GM21576 (cell line): ENCODE measurements around the gene CERS6.

Source experiments
- ATAC-seq: cut with Tn5 transposase; IDR thresholded peaks from one replicate; pipeline ENCODE4 v1.9.1; 2021; ENCODE audit warnings: mild to moderate bottlenecking, moderate library complexity; ENCODE audit not compliant: unreplicated experiment

The CERS6 gene

DNA sequence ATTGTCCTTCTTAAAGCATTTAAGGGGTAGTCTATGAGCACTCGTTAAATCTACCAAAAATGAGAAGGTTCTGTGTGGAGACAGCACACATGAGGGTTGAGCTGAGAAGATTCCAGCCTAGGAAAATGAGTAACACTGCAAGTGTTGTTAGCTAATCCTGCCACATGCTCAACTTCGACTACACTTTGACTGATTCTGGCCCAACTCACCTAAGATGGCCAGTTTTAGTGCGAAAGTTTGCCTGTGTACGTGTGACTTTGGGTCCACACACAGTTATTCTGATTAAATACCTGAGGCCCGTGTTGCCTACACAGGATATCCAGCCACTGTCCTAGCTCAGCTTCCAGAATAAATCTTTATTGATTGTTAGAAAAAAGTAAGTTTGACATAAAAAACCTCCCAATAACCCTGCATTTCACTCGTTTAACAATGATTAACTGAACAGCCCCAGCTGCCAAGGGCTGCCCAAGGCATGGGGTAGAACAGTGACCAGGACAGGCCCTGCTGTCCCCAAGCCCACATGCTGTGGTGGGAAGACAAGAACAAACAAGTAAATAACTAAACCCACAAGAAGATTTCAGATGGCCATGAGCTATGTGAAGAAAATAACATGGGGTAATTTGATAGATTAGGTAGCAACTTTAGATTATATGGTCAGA is 14.7 kb upstream of the CERS6 start:
- ATAC-seq = no peak

DNA sequence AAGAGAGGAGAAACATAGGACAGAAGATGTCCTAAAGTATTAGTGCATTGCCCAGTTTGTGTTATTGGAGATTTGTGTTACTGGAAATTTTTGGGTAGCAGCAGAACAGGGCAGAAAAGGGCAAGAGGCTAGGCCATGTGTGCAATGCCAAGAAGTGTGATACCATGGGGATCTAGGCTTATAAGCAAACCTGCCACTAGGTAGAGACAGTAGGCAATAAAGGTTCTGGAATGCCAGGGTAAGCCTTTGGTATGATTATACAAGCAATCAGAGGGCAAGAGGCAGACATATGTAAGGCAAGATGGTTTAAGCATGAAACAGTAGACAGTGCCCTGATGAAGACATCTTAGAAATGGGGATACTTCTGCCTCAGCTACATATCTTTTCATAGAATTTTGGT is 12.3 kb upstream of the CERS6 start:
- ATAC-seq = no peak

DNA sequence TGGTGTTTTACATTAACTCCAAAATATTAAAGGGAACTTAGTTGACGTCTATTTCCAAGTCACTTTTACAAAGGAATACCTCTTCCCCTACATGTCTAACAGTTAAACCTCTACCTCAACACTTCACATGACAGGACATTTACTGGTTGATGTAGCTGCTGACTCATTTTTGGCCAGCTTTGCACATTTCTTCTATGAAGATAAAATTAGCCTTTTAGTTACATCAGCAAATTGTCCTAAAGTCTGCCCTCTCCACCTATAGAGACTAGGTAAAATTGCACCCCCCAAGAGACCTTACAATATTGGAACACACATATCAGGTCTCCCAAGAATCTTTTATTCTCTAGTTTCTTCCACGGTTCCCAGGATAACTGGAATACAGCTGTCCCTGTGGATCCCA is 10.1 kb upstream of the CERS6 start:
- no peak for ATAC-seq

DNA sequence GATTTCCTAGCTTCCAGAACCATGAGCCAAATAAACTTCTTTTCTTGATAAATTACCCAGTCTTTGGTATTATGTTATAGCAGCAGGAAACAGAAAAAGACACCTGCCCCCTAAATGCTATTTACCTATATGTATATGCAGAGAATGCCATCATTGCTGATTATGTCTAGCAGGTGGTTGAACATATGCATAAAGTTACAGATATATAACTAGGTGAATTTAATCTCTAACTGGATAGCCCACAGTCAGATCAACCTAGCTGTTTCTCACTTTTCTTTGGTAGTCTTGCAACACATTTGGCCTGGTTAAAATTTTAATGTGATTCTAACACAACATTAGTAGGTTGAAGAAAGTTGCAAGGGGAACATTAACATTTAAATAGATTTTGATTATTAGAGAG is 7.1 kb upstream of the CERS6 start:
- ATAC-seq = no peak

DNA sequence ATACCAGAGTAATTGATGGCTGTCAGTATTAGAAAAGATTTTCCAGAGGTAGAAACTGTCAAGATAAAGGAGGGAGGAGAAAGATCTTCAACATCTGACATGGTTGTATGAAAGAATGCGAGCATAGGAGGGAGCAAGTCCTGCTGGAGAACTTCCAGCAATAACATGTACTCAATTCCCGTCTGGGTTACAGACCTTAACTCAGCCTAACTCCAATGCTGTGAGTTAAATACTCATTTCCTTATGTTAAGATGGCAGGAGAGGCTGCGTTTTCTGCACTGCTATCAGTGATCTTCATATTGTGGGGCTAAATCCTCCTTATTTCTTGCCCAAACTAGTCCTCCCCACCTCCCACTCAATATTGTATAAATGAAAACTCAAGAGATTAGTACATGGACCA is 6.7 kb upstream of the CERS6 start:
- no peak for ATAC-seq

DNA sequence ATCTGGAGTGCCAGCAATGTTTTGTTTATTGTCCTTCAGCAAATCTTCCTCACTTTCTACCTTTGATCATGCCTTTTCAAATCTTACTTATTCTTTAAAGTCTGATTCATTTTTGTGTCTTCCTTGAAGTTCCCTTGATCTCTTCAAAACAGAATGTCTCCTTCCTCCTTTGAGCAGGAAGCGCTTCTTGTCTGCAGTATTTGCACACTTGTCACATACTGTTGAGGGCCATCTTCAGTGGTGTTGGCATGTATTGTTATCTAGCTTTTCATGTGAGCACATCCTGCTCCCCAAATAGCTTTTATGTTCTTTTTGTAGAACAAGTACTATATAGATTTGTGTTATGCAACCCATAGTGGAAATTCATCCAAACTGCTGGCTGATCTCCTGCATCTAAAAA is 5.9 kb upstream of the CERS6 start:
- no peak for ATAC-seq

DNA sequence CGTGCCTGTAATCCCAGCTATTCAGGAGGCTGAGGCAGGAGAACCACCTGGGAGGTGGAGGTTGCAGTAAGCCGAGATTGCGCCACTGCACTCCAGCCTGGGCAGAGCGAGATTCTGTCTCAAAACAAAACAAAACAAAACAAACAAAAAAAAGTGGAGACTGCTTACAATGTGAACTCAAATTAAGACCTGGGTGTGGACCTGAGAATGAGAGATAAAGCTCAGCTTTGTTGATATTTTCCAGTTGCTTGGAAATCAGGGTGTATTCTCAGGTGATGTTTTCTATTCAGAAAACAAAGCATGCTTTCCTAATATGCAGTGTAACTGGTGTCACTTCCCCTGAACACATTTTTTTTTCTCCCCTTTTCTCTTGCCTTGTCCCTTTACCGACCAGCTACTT is 5.3 kb upstream of the CERS6 start:
- no peak for ATAC-seq

DNA sequence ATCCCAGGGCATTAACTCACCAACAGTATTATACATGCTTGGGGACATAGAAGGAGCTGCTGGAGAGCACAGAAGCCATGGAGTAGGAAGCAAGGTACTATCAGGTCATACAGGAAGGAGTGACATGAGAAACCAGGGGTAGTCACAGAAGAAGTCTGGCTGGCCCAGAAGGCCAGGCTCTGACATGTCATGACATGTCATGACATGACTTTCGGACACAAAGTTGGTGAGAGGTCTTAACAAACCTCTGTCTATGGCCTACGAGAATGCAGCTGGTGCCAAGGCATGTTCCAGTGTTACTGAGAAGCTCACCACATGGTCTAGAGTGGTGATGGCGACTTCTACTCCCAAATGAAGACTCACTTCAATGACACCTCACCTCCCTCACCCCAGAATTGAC is 3.3 kb upstream of the CERS6 start:
- no peak for ATAC-seq

DNA sequence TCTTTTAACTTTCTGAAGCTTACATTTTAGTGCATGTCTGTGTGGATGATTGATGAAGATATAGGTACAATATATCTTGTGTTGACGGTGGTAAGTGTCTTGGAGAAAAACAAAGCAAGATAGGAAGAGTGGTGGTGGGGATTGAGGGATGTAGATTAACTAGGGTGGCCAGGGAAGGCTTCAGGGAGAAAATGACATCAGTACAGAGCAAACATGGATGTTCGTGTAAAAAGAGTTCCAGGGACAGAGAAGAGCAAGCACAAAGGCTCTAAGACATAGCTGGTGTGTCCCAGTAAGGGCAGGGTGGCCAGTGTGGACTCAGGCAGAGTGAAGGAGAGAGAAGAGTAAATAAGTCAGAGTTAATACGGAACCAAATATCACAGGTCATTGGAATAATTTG is 2.7 kb upstream of the CERS6 start:
- no peak for ATAC-seq

DNA sequence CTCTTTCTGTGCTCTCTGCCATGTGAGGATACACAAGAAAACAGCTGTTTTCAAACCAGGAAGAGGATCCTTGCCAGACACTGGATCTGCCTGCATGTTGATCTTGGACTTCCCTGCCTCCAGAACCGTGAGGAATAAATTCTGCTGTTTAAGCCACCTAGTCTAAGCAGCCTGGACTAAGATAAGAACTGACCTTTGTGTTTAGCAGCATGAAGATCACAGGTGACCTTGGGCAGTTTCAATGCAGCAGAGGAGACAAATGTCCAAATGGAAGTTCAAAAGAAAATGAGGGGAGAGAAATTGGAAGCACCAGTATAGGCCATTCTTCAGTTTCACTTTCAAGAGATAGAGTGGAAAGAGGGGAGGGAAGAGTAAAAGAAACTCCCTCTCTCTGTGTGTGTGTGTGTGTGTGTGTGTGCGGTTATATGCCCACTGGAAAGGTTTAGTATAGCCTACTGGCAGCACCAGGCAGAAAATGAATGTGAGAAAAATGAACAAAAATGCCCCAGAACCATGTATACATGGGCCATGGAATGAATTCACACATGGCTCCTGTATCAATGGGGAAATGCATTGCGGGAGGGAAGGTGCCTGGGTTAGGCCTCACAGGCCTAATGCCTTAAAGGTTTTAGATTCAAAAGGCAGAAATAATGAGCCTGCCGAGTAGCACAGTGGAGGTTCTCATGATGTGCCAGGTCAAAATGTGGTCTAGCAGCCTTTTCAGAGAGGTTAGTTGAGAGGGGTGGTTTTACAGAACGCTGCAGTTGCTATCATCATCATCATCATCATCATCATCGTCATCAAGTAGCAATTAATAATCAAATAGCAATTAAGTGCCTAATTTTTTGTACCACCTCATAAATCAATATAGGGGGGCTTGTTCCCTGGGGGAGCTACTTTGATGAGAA is 1.1 kb upstream of the CERS6 start:
- no peak for ATAC-seq

DNA sequence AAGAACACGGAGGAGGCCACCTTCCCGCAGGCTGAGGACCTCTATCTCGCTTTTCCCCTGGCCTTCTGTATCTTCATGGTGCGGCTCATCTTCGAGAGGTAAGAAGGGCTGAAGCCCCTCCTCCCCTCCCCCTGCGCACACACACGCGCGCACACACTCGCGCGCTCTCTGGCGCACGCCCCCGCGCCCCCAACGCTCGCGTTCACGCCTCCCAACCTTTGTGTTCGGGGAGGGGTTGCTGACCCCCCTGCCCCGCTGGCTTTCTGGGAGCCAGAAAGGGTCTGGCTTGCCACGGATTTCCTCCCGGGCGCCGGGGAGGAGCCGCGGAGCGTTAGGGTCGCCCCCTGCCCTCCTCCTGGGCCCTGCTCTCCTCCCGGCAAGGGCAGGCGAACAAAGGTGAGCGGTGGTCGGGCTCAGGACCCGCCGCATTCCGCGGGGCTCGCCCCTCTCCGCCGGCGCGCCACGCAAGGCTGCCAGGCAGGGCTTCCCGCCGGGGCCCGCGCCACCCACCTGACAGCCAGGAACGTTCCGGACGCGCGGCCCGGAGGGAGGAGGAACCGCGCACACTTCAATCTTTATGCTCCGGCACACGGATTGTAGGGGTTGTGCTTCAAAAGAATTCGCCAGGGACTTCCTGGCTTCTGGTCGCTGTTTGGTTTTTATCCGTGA is 583 bp downstream of the CERS6 start:
- peak; percentile 29 for ATAC-seq

DNA sequence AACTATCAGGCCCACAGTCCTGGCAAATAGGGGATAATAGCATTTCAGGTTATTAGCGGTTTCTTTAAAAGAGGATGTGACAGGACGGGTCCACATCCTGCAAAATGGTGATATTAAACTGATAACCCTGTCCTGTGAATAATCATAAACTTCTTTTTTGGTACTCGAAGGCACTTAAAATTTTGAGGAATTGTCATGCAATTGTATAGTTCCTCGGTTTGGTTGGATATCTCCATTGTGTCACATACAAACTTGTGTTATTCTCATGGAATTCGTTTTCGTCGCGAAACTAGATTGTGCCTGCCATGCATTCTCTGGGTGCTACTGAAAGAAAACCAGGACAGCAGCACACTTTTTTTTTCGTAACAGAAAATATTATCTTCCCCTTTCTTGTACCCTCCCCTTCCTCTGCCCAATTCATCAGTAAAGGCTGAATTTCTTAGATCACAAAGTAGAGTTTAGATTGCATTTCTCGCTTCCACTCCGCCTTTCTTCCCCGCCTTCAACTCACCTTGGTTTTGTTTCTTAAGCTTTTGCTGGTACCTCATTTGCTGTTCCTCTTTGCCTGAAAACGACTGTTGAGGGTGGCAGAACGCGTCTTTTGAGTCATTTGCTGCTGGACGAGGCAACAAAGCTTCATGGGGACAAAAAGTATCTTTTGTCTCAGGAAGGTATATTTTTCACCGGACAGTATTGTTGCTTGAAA is 1.3 kb downstream of the CERS6 start:
- no peak for ATAC-seq

DNA sequence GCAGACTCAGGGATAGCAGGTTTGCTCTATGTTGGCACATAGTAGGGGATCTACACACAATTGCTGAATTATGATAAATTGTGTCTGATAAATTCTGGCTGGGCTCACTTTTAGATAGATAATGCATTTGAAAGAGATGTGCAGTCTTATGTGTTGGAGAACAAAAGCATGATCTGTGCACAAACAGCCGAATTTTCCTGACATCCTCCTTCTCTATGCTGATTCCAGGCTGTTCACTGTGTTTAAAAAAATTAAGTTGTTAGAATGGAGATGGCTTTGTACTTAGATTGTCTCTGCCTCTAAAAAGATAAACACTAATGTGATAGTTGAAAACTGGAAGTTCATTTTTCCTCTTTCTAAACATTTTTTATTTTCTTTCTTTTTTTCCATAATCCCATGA is 2.1 kb downstream of the CERS6 start:
- no peak for ATAC-seq

DNA sequence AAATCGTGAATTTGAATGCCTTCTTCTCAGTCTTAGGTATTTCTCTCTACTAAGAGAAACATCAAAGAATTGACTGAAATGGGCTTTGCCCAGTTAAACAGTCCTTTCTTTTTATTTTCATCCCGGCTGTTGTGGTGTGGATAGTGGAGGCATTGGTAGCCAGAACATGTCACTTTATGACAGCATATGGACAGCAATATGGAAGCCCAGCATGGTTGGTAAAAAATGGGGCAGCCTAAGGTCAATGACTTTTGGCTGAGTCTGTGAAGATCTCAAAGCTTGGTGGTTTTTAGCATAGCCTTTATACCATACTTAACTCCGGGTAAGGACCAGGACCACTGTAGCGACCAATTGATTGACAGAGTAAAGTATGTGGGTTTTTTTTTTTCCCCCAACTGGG is 3.2 kb downstream of the CERS6 start:
- no peak for ATAC-seq

DNA sequence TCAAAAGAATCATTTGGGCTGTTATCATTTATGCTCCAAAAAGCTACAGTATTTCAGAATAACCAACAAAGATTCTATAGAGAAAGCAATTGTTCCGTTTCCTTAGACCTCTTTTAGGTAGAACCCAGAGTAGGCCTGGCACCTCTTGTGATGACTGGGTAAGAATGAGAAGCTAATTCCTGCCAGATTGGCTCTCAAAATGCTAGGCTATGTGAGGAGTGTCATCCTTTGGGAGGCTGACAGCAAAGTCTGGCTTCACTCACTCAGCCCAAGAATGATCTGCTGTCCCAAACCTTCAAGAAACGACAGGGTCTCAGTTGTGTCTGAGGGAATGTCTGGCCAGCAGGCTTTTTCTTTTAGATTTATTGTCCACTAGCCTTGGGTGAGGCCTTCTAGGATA is 4.5 kb downstream of the CERS6 start:
- no peak for ATAC-seq

DNA sequence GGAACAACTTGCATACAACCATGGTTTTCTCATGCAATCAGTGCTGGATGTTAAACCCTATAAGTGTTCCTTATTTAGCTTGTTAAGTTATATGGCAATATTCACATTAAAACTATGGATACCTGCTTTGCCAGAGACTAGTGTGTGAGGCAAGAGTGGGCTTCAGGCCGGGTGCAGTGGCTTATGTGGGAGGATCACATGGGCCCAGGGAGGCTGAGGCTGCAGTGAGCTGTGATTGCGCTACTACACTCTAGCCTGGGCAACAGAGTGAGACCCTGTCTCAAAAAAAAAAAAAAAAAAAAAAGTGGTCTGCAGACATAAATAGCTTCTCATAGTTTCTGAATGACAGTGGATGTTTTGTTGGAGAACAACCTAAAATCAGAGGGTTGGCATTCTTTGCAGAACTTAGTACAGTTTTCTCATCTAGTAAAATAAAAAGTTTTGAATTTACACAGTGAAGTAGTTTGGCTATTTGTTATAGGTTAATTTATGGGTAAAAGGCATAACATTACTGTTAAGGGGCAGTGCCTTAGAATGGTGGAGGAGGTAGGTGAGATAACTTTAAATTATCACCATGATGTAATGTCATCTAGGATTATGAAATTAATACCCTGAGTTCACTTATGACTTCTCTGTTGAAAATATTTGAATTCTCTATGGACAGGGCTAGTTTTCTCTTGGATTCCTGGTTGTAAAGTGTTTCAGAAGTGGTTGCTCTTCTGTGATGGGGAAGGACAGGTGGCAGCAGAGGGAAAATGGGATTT is 5.3 kb downstream of the CERS6 start:
- ATAC-seq = no peak

DNA sequence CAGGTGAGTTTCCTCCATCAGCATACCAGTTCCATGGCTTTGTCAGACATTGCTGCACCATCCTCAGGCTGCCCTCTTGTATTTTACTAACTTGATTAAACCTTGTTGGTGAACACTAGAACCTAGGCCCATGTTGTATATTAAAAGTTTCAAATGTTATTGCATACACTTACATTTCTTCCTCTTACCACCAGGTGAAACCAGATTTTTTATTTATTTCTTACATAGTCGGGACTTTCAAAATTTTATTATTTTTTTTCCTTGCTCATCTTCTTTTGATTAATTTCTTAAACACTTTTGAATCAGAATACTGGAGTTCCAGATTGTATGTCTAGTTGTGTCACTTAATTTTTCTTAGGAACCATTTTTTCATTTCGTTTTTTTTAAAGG is 5.9 kb downstream of the CERS6 start:
- ATAC-seq = no peak

DNA sequence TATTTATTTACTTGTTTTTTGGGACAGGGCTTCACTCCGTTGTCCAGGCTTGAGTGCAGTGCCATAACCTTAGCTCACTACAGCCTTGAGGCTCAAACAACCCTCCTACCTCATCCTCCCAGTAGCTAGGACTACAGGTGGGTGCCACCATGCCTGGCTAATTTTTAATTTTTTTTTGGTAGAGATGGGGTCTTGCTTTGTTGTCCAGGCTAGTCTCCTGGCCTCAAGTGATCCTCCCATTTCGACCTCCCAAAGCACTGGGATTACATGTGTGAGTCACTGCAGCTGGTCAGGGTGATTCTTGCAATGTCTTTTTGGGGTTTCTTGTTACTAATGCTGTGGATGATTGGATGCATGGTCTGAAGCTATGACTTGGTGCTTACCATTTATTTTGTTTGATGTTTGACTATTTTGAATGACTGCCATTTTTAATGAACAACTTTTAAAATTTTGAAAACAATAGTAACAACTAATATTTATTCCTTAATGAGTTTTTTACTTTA is 6.5 kb downstream of the CERS6 start:
- ATAC-seq = no peak

DNA sequence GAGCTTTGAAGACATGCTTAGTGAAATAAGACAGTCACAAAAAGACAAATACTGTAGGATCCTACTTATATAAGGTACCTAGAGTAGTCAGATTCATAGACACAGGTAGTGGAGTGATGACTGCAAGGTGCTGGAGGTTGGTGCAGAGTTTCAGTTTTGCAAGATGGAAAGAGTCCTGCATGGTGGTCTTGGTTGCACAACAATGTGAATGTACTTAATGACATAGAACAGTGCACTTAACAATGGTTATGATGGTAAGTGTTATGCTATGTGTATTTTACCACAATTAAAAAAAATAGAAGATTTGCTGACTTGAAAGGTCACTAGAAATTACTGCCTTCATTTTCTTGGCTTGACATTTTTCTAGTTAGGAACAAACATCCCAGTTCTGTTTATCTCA is 9.5 kb downstream of the CERS6 start:
- no peak for ATAC-seq

DNA sequence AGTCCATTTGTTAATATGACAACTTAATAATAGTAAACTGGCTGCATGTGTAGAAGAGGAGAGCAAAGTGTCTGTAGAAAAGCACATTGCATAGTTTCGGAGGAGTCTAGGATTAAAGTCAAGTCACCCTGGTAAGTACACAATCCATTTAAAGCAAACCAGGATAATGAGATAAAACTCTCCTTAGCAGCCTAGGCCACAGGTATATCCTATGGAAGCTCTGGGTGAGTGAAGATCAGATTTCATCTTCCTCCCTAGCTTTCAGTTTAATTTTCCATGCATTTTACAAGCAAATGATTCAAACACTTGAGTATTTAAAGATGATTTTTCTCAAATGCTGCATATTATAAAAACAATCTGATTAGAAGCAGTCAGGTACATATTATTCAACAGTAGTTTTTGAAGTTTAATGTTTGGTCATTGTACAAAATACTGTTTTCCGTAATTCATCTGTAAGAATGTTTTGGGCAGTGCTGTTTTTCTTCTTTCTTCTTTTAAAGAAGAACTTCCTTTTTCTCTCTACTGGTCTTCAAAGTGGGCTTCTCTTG is 10.2 kb downstream of the CERS6 start:
- ATAC-seq = no peak
